K562 (cell line): ENCODE results near the gene CHL1.

Experiments
- EP300 ChIP-seq: IDR thresholded peaks from 2 replicates; pipeline ENCODE4 v1.6.1; 2012; ENCODE audit warnings: low read length, improper control_type of control experiment
- EP400 ChIP-seq: fragments of 450-650 bp; IDR thresholded peaks from 2 replicates; pipeline ENCODE4 v1.6.1; 2017; ENCODE audit warnings: antibody characterized with exemption, mild to moderate bottlenecking, moderate library complexity
- EZH2 ChIP-seq: IDR thresholded peaks from 2 replicates; pipeline ENCODE4 v1.6.1; 2012; ENCODE audit warnings: low read depth, mild to moderate bottlenecking, inconsistent platforms, low read length, borderline replicate concordance
- IFI16 ChIP-seq: fragments of 250-450 bp; sonication (Bioruptor Pico); IDR thresholded peaks from 2 replicates; pipeline ENCODE4 v2.1.2; 2022; ENCODE audit warnings: mild to moderate bottlenecking, inconsistent platforms
- MYBL2 ChIP-seq, 2 experiments: fragments of 450-650 bp in 1 of 2; sonication (generic) in 1 of 2; formaldehyde crosslinking in 1 of 2; IDR thresholded peaks; 2 replicates each; pipeline versions ENCODE4 v1.6.1 to v1.8.1; 2017 to 2022; ENCODE audit warnings: borderline replicate concordance in 1 of 2, inconsistent platforms in 1 of 2, low read depth in 1 of 2, mild to moderate bottlenecking in 1 of 2, missing genetic modification reagents in 1 of 2, moderate library complexity in 1 of 2
- POLR2A ChIP-seq: fragments of 450-650 bp; conservative IDR thresholded peaks from 2 replicates; pipeline ENCODE4 v1.6.1; 2016
- POLR2H ChIP-seq: IDR thresholded peaks from 2 replicates; pipeline ENCODE4 v1.6.1; 2016; ENCODE audit warnings: missing genetic modification characterization, low read depth, mild to moderate bottlenecking, control low read depth, missing compliant biosample characterization, moderate library complexity
- SMAD4 ChIP-seq: fragments of 250-450 bp; sonication (Bioruptor Pico); conservative IDR thresholded peaks from 2 replicates; pipeline ENCODE4 v1.8.0; 2021; ENCODE audit warnings: inconsistent platforms, mild to moderate bottlenecking, moderate library complexity
- SP2 ChIP-seq: IDR thresholded peaks from 2 replicates; pipeline ENCODE4 v1.6.1; 2011; ENCODE audit warnings: mild to moderate bottlenecking, low read depth, low read length, moderate library complexity; ENCODE audit not compliant: poor library complexity, severe bottlenecking; ENCODE audit errors: extremely low read depth
- TF ChIP-seq, protein P1 (sequence below): fragments of 450-650 bp; formaldehyde crosslinking; IDR thresholded peaks from 2 replicates; pipeline ENCODE4 v1.4.0; 2022; ENCODE audit warnings: missing genetic modification characterization
- TF ChIP-seq, protein P2 (sequence below): fragments of 250-450 bp; sonication (Bioruptor Pico); IDR thresholded peaks from 2 replicates; pipeline ENCODE4 v1.8.0; 2021; ENCODE audit warnings: moderate library complexity, mild to moderate bottlenecking, inconsistent platforms

DNA sequence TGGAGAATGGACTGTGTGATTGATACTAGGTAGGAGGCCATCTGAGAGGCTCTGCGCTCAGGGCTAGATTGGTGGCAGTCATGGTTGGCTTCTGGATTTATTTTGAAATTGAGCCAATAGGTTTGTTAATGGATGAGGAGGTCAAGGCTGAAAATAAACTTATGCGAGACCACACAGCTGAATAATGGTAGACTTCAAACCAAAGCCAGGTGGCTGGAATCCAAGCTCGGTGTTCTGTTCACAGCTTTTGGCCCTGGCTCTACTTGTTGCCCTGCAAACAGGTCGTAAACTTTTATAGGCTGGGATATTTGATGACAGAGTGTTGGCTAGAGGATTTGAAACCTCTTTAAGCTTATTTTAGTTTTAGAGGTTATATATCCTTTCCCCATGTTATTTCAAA lies 160.4 kb downstream of the CHL1 start:
- TF ChIP-seq POLR2H (tag) (no peak), EP400 (no peak), POLR2A (no peak), MYBL2 (IDR thresholded peaks at IDR 0.05; ENCODE audit: low read depth) (no peak), MYBL2 (CRISPR knock-in tag; IDR thresholded peaks at IDR 0.05; ENCODE audit: borderline replicate concordance) (no peak), IFI16 (CRISPR knock-in tag) (no peak), EP300 (no peak), SMAD4 (CRISPR knock-in tag) (no peak), SP2 (no peak), EZH2 (no peak)
- TF ChIP-seq, protein P1, sequence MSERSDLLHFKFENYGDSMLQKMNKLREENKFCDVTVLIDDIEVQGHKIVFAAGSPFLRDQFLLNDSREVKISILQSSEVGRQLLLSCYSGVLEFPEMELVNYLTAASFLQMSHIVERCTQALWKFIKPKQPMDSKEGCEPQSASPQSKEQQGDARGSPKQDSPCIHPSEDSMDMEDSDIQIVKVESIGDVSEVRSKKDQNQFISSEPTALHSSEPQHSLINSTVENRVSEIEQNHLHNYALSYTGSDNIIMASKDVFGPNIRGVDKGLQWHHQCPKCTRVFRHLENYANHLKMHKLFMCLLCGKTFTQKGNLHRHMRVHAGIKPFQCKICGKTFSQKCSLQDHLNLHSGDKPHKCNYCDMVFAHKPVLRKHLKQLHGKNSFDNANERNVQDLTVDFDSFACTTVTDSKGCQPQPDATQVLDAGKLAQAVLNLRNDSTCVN (CRISPR knock-in tag): no peak
- TF ChIP-seq, protein P2, sequence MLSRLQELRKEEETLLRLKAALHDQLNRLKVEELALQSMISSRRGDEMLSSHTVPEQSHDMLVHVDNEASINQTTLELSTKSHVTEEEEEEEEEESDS (CRISPR knock-in tag): no peak
